GM19238 (cell line): Measurements from ENCODE around the gene RBPJ.

ENCODE experiments used
- DNase-seq: peaks from one replicate; pipeline ENCODE4 v3.0.0; 2011; ENCODE audit warnings: low spot score; ENCODE audit not compliant: insufficient read length

RBPJ gene

GRCh38 chr4:26320538-26321372 lies at the start of gene RBPJ:
Gene RBPJ (plus strand): TSS chr4:26321014. CDS start chr4:26321029, 15 bp downstream.
- DNase-seq: peak; percentile 70

- DNase-seq: no peak
These were observed 49.1 kb upstream of the RBPJ start for GRCh38 chr4:26271703-26272102.

GRCh38 chr4:26272654-26273615 lies 47.9 kb upstream of the RBPJ start:
- DNase-seq: no peak

GRCh38 chr4:26273616-26273980 lies 47.2 kb upstream of the RBPJ start:
- DNase-seq: no peak

- DNase-seq: no peak
These were observed 45.5 kb upstream of the RBPJ start for GRCh38 chr4:26275281-26275680.

GRCh38 chr4:26279446-26279845 lies 41.4 kb upstream of the RBPJ start:
- DNase-seq: no peak

- no peak for DNase-seq
These were observed 38.9 kb upstream of the RBPJ start for GRCh38 chr4:26281881-26282280.

GRCh38 chr4:26284536-26284935 lies 36.3 kb upstream of the RBPJ start:
- DNase-seq: no peak

- no peak for DNase-seq
These were observed 35.5 kb upstream of the RBPJ start for GRCh38 chr4:26285272-26285671.

GRCh38 chr4:26287756-26288155 lies 33.1 kb upstream of the RBPJ start:
- DNase-seq: no peak

GRCh38 chr4:26288355-26288909 lies 32.4 kb upstream of the RBPJ start:
- DNase-seq: no peak

GRCh38 chr4:26289401-26289800 lies 31.4 kb upstream of the RBPJ start:
- no peak for DNase-seq

- no peak for DNase-seq
These were observed 30.5 kb upstream of the RBPJ start for GRCh38 chr4:26290321-26290720.

GRCh38 chr4:26294904-26295303 lies 25.9 kb upstream of the RBPJ start:
- DNase-seq: no peak

- DNase-seq: no peak
These were observed 24.8 kb upstream of the RBPJ start for GRCh38 chr4:26296021-26296420.

- no peak for DNase-seq
These were observed 24.3 kb upstream of the RBPJ start for GRCh38 chr4:26296514-26296913.

- DNase-seq: no peak
These were observed 23.6 kb upstream of the RBPJ start for GRCh38 chr4:26297219-26297618.

- DNase-seq: no peak
These were observed 22.4 kb upstream of the RBPJ start for GRCh38 chr4:26298198-26298947.

- DNase-seq: no peak
These were observed 21.4 kb upstream of the RBPJ start for GRCh38 chr4:26299254-26299882.
